ENCODE results near the gene SYNJ2. TPM values are rescaled to one million over a fixed set of nuclear protein-coding genes. Genes with fewer than 3 reads are reported as not detected.

SYNJ2 gene
- total RNA-seq, 1 donor from 2014 or later = 7.5 TPM

- DNase-seq (ENCODE audit: low spot score) = peak; percentile 47
These were observed 94.9 kb downstream of the SYNJ2 start for GRCh38 chr6:158076548-158076947.

DNA sequence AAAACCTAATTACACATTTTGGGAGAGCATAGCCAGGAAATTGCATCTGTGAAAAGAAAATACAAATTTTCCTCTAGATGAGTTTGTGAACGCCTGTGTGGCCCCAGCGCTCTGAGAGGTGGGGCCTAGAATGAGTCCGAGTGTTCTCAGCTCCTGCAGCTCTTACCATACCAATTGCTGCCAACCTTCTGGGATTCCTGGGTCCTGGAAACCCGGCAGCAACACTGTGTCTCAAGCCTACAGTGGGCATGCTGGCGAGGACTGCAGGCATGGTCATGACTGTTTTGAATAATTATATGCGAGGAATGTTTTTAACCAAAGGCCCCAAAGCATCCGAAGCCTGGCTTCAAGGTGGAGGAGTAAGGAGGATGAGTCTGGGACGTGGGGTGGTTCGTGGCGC is 96.0 kb downstream of the SYNJ2 start:
- peak; percentile 64 for DNase-seq (ENCODE audit: low spot score)

DNA sequence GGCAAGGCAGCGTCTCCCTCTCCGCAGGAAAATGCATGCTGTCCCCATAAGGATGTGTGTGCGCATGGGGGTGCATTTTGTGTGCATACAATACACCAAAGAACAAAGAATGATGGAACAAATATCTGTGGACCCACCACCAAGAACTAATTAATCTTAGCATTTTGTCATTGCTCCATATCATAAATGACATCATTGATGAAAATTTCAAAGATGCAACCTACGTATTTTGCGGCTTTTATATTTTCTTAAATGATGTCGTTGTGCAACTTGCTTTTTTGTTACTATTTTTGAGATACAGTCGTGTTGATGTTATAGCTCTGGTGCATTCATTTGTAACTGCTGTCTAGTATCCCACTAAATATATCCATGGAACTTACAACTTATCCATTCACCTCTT is 96.7 kb downstream of the SYNJ2 start:
- no peak for DNase-seq (ENCODE audit: low spot score)

- no peak for DNase-seq (ENCODE audit: low spot score)
These were observed 99.4 kb downstream of the SYNJ2 start for GRCh38 chr6:158080849-158081656.

GRCh38 chr6:158081657-158081935 is 99.9 kb downstream of the SYNJ2 start:
- no peak for DNase-seq (ENCODE audit: low spot score)

DNA sequence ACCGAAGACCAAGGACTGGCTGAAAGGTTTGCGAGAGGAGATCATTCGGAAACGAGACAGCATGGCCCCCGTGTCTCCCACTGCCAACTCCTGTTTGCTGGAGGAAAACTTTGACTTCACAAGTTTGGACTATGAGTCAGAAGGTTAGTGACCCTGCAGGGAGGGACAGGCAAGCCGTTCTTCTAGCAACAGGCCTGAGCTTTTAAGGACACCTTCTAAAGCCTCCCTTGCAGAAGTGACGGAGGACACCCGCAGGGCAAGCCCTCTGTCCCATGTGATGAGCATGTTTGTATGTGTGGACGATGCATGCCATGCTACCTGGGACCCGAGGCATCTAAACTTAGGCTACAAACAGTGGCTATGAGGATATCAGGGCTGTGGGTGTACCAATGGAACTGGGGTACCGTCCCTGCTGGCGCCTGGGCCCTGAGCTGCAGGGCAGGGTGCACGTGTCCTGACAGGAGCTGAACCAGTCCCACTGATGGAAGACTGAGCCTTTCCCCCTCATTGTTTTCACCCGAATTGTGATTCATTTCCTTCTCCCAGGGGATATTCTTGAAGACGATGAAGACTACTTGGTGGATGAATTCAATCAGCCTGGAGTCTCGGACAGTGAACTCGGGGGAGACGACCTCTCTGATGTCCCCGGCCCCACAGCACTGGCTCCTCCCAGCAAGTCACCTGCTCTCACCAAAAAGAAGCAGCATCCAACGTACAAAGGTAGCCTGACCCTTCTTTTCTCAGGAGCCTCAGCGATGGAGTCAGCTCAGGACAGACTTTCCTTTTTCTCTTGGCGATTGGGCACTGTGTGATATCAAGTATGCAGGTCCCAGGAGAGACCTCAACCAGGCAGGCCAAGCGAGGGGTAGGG is 102.0 kb downstream of the SYNJ2 start:
- DNase-seq (ENCODE audit: low spot score) = no peak

DNA sequence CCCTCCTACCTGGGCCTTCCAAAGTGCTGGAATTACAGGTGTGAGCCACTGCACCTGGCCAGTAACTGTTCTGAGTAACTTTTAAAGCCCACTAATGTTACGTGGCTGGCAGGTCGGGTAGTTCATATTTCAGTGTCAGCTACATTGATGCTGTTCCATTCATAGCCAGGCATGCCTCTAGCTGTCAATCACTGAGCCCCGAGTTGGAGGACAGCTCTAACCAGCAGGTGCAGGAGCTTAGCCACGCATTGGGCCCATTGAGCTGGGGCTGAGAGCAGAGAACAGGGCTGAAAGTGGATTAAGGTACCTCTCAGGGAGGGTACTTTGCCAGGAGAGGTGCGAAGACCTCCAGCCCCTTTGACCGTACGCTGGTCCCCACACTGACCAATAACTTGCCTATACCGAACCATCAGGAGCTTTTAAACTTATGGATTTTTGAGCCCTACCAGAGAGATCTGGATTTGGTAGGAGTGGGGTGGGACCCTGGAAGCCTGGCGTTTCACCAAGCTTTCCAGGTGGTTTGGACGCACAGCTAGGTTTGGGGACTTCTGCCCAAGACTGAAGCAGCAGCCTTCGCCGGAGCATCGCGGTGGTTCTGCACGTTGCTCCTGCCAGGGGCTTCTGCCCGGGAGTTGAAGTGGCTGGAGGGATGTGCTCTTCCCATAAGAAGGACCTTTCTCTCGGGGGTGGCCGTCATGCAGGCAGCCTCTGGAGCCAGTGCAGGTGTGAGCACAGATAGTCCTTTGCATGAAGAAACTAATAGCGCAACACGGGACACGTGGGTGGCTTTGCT is 103.8 kb downstream of the SYNJ2 start:
- no peak for DNase-seq (ENCODE audit: low spot score)

DNA sequence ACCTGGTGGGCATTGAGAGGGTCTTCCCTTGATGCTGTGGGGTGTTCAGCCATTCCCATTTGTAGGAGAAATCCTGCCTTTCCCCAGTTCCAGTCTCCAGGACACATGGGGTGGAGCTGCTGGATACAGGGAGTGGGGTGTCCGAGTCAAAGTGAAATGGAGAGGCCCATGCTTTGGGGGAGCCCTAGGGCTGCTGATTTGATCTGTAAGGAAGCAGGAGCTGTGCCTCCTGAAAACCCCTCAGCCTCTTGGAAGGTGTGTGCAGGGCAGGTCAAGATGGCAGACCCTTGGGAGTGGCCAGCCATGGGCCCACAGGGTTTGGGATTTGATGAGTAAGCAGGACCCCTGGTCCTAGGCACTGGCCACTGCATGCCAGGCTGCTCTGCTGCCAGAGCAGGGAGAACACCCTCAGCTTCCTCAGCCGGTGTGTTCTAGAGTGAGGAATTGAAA is 104.4 kb downstream of the SYNJ2 start:
- no peak for DNase-seq (ENCODE audit: low spot score)

DNA sequence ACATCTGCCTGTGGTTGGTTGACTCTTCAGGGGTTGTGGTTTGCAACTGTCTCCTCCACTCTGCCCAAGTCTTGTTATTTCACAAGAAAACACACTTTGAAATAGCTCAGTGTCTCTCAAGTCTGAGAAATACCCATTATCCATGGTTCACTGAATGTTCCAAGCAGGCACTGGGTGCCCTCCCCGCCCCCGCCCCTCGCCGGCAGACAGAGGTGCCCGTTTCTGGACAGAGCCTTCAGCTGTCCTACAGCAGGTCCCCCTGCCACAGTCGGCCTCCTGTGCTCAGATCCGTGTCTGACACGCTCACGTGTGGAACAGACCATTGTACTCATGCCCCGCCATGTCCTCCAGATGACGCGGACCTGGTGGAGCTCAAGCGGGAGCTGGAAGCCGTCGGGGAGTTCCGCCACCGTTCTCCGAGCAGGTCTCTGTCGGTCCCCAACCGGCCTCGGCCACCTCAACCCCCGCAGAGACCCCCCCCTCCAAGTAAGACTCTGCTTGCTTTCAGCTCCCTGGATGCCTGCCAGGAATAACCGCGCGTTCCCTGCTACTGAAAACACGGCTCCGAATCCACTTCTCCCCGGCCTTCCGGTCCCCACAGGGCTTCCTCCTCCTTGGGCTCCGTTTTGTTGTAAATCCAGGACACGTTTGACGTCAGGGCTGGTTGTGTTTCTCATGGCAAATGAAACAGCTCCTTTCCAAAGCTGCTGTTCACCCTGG is 105.0 kb downstream of the SYNJ2 start:
- DNase-seq (ENCODE audit: low spot score) = no peak

- no peak for DNase-seq (ENCODE audit: low spot score)
These were observed 105.7 kb downstream of the SYNJ2 start for GRCh38 chr6:158087224-158087867.

- no peak for DNase-seq (ENCODE audit: low spot score)
These were observed 111.1 kb downstream of the SYNJ2 start for GRCh38 chr6:158092806-158093205.

DNA sequence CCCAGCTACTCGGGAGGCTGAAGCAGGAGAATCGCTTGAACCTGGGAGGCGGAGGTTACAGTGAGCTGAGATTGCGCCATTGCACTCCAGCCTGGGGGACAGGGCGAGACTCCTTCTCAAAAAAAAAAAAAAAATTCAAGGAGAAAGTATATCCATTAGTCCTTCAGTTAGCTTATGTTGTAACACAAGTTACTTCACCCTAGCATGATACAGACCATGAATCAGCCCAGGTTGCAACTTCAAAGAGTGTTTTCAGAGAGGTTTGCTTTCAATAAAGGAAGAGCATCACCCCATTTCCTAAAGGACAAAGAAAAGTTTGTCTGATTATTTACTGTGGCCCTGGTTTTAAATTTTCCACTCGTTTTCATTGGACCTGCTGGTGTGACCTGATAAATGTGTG is 113.4 kb downstream of the SYNJ2 start:
- DNase-seq (ENCODE audit: low spot score) = no peak

DNA sequence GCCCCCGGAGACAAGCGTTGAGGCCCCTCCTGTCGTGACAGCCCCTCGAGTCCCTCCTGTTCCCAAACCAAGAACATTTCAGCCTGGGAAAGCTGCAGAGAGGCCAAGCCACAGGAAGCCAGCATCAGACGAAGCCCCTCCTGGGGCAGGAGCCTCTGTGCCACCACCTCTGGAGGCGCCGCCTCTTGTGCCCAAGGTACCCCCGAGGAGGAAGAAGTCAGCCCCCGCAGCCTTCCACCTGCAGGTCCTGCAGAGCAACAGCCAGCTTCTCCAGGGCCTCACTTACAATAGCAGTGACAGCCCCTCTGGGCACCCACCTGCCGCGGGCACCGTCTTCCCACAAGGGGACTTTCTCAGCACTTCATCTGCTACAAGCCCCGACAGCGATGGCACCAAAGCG is 114.0 kb downstream of the SYNJ2 start:
- no peak for DNase-seq (ENCODE audit: low spot score)

- no peak for DNase-seq (ENCODE audit: low spot score)
These were observed 121.6 kb downstream of the SYNJ2 start for GRCh38 chr6:158103228-158103627.

DNA sequence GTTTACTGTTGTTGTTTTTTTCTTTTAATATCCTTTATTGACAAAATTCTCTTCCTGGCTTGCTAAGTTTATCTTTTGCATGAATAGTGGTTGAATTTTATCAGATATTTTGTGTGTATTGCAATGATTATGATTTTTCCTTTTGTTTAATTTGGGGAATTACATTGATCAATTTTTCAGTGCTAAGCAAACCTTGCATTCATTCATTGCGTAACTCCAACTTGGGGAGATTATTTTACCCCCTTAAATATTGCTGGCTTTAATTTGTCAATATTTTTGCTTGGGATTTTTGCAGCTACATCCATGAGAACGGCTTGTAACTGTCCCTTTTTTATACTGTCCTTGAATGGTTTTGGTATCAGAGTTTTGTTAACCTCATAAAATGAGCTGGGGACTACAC is 123.0 kb downstream of the SYNJ2 start:
- DNase-seq (ENCODE audit: low spot score) = no peak

DNA sequence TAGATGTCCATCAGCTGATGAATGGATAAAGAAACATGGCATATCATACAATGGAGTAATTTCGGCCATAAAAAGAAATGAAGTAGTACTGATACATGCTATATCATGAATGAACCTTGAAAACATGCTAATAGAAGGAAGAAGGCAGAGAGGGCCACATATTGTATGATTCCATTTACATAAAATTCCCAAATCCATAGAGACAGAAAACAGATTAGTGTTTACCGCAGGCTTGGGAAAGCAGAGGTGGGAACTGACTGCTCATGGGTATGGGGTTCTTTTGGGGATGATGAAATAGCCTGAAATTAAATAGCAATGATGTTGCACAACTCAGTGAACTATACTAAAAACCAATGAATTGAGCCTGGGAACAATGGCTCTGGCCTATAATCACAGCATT is 128.1 kb downstream of the SYNJ2 start:
- DNase-seq (ENCODE audit: low spot score) = no peak

DNA sequence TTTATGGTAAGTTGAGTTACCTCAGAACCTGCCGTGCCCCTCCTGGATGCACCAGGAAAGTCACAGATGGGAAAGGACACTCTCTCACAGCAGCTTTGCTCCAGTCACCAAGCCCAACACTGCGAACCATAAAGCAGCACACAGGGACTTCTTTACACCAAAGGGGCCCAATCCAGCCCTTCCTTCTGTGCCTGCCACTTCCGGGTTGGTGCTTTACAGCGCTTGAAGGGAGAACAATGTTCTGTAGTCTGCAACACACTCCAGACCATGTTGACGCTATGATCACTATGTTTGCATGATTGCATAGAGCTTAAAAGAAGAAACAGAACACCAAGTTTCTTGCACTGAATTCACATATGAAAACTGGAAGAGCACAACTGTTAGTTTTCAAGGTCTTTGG is 129.3 kb downstream of the SYNJ2 start:
- no peak for DNase-seq (ENCODE audit: low spot score)

DNA sequence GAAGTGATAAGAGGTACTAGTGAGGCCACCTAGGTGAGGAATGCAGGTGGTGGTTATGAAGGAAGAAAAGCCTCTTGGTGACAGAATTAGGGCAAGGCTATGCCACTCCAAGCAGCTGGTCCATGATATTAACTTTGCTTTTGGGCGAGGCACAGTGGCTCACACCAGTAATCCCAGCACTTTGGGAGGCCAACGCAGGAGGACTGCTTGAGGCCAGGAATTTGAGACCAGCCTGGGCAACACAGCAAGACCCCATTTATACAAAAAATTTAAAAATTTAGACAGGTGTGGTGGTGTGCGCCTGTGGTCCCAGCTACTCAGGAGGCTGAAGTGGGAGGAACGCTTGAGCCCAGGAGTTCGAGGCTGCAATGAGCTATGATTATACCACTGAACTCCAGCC is 130.3 kb downstream of the SYNJ2 start:
- DNase-seq (ENCODE audit: low spot score) = no peak

GRCh38 chr6:158113802-158114201 is 132.1 kb downstream of the SYNJ2 start:
- no peak for DNase-seq (ENCODE audit: low spot score)

- no peak for DNase-seq (ENCODE audit: low spot score)
These were observed 133.4 kb downstream of the SYNJ2 start for GRCh38 chr6:158115102-158115501.

- no peak for DNase-seq (ENCODE audit: low spot score)
These were observed 133.8 kb downstream of the SYNJ2 start for GRCh38 chr6:158115508-158115907.

Measured in mesenteric fat pad (tissue), 1 donor.